ENCODE results near the gene TLK2. TPM values are rescaled to one million over a fixed set of nuclear protein-coding genes. Genes with fewer than 3 reads are reported as not detected.
"Not testable (repeated sequence)": the region's sequence is repeated elsewhere in the genome, so short reads cannot be mapped to it uniquely, and the experiment has no call there.

TLK2 gene
- polyA plus RNA-seq (ENCODE audit: insufficient read length in 4 of 4) = 10 to 100 TPM; 61.2 to 88.5 (median 65.8) TPM

DNA sequence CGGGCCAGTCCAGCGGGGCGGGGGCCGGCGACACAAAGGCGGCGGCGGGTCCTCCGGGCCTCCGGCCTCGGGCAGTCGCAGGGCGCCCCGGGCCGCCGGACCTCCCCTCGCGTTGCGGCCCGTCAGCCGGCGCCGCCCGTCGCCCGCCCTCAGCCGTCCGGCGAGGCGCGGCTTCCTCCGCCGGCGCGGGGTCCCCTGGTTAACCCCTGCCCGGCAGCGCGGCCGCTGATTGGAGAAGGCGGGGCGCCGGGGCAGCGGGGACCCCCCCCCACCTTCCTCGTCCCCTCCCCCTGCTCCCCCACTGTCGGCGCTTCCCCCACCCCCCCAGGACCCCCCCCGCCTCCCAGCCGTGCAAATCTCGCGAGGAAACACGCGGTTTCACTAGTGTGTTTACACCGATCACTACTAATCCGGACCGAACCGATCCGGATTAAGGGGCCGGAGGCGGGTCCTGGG, at the start of gene TLK2:
TSS of gene TLK2 (plus strand) at position 402 of the 456 bp plus-strand sequence. CDS start 2,301 bp downstream, outside the sequence.
- peak in 3 of 4 donors; percentile 52 to 66 (median 64) for DNase-seq (ENCODE audit: low read depth in 4 of 4, low spot score in 3 of 4)

DNA sequence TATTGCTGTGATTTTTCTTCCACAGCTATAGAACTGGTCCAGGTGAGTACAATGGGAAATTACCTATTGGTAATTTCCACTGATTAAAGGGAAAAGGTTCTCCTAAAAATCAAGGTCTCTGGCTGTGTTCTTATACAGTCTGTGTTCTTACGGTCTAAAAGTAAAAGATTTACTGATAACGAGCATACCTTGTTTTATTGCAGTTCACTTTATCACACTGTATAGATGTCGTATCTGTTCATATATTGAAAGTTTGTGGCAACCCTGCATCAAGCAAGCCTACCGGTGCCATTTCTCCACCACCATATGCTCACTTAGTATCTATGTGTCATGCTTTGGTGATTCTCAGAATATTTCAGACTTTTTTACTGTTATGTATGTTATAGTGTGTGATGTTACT, 43.4 kb upstream of the TLK2 start:
- DNase-seq (ENCODE audit: low read depth in 4 of 4, low spot score in 3 of 4) = not testable (repeated sequence)

GRCh38 chr17:62441181-62441580, 37.4 kb upstream of the TLK2 start:
- DNase-seq (ENCODE audit: low read depth in 4 of 4, low spot score in 3 of 4) = not testable (repeated sequence)

- no peak for DNase-seq (ENCODE audit: low read depth in 4 of 4, low spot score in 3 of 4)
Measured at GRCh38 chr17:62444063-62444462, 34.6 kb upstream of the TLK2 start.

DNA sequence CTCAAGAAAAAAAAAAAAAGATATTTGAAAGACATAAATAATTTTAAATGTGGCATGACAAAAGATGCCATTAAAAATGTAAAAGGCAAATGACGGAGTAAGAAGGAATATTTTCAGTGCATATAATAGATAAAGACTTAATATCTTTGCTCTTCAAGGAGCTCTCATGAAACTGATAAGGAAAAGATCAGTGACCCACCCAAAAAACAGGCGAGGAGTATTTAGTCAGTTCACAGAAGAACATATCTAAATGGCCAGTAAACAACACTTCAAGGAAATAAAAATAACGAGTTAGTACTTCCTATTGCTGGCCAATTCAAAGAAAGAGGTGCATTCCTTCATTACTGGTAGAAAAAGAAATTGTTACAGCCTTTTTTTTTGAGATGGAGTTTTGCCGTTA, 32.8 kb upstream of the TLK2 start:
- DNase-seq (ENCODE audit: low read depth in 4 of 4, low spot score in 3 of 4) = not testable (repeated sequence)

GRCh38 chr17:62452195-62452594, 26.4 kb upstream of the TLK2 start:
- DNase-seq (ENCODE audit: low read depth in 4 of 4, low spot score in 3 of 4) = not testable (repeated sequence)

- not testable (repeated sequence) for DNase-seq (ENCODE audit: low read depth in 4 of 4, low spot score in 3 of 4)
Measured at GRCh38 chr17:62453041-62453440, 25.6 kb upstream of the TLK2 start.

DNA sequence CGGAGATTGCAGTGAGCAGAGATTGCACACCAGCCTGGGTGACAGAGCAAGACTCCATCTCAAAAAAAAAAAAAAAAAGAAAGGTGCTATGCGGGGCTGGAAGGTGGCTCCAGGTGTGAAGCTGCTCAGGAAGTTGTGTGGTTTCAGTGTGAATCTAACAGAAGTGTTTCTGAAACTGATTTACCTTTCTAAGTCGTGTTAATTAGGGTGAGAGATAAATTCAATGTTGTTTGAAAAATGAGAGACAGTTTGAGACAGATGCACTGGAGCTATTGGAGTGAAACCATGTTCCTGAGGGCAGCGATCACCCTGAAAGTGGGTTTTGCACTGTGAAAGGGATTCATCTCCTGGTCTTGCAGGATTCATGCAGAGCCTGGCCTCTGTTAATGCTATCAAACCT, 25.0 kb upstream of the TLK2 start:
- DNase-seq (ENCODE audit: low read depth in 4 of 4, low spot score in 3 of 4) = not testable (repeated sequence)

- not testable (repeated sequence) for DNase-seq (ENCODE audit: low read depth in 4 of 4, low spot score in 3 of 4)
Measured at GRCh38 chr17:62454111-62454510, 24.5 kb upstream of the TLK2 start.

- DNase-seq (ENCODE audit: low read depth in 4 of 4, low spot score in 3 of 4) = no peak
Measured at GRCh38 chr17:62456016-62456415, 22.6 kb upstream of the TLK2 start.

DNA sequence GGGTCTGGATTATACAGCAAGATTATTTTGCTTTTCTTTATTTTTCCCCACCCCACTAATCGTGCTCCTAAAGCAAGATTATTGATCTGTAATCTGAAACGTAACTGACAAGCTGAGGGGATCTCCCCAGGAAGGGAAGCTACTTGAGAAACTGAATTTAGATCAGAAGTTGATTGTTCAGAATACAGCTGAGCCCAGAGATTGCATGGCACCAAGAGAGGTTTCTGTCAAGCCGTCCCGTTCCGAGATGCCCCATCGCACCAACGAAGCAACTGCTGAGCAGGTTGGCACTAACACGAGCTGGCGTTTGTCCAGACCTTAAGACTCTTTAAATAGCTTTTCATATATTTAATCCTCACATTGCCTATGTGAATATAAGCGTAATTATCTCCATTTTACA, 20.1 kb upstream of the TLK2 start:
- DNase-seq (ENCODE audit: low read depth in 4 of 4, low spot score in 3 of 4) = not testable (repeated sequence)

GRCh38 chr17:62464422-62464821, 14.2 kb upstream of the TLK2 start:
- not testable (repeated sequence) for DNase-seq (ENCODE audit: low read depth in 4 of 4, low spot score in 3 of 4)

DNA sequence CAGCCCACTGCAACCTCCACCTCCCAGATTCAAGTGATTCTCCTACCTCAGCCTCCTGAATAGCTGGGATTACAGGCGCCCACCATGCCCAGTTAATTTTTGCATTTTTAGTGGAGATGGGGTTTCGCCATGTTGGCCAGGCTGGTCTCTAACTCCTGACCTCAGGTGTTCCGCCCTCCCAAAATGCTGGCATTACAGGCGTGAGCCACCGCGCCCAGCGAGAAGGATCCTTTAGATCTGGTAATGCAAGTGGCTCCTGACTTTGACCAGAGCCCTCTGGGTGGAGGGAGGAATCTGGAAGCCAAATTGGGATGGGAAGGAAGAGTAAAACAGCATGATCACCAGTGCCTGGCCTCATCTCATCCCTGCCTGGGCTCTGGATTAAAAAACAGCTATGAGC, 13.4 kb upstream of the TLK2 start:
- not testable (repeated sequence) for DNase-seq (ENCODE audit: low read depth in 4 of 4, low spot score in 3 of 4)

DNA sequence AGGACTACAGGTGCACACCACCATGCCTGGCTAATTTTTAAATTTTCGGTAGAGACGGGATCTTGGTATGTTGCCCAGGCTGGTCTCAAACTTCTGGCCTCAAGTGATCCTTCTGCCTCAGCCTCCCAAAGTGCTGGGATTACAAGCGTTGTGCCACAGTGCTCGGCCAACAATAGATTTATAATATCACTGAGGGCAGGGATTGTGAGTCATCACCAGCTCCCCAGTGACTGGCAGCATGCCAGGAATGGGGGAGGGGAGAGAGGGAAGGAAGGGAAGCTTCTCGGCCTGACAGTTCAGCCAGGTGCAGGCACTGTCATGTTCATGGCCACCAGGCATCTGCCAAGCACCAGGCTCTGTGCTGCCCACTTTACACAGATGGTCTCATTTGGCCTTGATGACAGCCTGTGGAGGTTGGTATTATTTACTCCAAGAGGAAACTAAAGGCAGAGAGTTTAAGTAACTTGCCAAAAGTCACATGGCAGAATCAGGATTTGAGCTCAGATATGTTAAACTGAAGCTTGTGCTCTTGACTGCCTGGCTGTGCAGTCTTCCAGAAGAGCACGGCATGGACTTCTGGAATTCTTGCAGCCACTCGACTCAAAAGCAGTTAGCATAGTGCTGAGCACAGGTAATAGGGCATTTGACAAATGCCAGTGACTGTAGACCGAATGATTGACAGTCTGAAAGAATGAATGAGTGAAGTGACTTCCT, 7.8 kb upstream of the TLK2 start:
- not testable (repeated sequence) for DNase-seq (ENCODE audit: low read depth in 4 of 4, low spot score in 3 of 4)

DNA sequence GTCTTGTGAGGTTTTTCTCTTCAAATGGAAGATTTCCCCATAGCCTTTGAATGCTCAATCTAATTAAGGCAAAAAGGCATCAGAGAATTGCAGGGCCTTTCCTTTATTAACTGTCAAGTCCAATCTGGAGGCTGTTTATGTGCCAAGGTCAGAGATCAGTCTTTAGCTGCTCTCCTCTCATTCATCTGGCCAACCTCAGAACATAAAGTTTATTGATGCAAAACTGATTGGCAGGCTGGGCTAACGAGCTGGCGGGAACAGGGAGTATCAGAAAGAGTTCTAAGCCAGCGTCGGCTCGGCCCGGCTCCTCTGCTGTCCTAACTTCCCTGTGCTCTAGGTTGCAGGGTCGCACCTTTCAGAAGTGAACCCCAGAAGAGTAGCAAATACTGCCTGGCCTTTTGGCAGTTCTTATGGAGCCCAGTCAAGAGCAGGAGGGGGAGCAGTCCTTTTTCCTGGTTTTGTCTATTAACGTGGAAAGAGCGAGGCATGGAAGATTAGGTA, 7.2 kb upstream of the TLK2 start:
- DNase-seq (ENCODE audit: low read depth in 4 of 4, low spot score in 3 of 4) = not testable (repeated sequence)

- DNase-seq (ENCODE audit: low read depth in 4 of 4, low spot score in 3 of 4) = not testable (repeated sequence)
Measured at GRCh38 chr17:62473030-62473982, 5.3 kb upstream of the TLK2 start.

GRCh38 chr17:62477111-62477510, 1.5 kb upstream of the TLK2 start:
- not testable (repeated sequence) for DNase-seq (ENCODE audit: low read depth in 4 of 4, low spot score in 3 of 4)

GRCh38 chr17:62477718-62478408, 762 bp upstream of the TLK2 start:
- DNase-seq (ENCODE audit: low read depth in 4 of 4, low spot score in 3 of 4) = not testable (repeated sequence)

DNA sequence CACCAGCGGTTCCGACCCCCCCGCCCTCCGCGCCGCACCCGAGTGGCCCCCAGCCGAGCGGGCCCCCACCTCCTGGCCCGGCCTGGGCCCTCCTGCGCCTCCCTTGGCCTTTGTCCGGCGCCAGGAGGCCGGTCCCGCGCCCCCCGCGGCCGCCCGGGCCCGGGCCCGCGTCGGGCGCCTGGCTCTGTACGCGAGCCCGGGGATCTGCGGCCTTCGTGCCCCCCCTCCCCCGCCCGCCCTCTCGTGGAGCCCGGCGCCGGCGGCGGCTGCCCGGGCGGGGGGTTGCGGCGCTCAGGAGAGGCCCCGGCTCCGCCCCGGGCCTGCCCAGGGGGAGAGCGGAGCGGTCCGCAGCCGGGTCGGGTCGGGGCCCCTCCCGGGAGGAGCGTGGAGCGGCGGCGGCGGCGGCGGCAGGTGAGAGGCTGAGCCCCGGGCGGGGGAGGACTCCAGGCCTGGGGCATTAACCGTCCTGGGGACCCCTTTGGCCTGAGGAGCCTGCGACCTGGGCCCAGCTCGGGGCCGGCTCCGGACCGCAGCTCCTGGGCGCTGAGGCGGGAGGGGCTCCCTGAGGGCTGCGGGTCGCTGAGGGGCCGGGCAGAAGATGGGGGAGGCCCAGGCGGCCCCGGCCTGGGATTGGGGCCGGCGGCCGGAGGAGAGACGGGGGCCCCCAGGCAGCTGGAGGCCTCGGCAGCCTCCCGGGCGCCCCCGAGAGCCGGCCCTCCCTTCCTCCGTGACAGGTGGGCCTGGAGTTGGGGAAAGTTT, 434 bp downstream of the TLK2 start:
- DNase-seq (ENCODE audit: low read depth in 4 of 4, low spot score in 3 of 4) = not testable (repeated sequence)
